Colonic mucosa (tissue), 4 donors: Measurements from ENCODE around the gene PMP22. TPM values are rescaled to one million over a fixed set of nuclear protein-coding genes. Genes with fewer than 3 reads are reported as not detected.

Source experiments
- DNase-seq: peaks from one replicate; pipeline ENCODE4 v3.0.0-alpha.2; 2020
- H3K27ac ChIP-seq: fragments of 200-600 bp; one replicate; pipeline ENCODE4 v1.8.0; 2021
- H3K27me3 ChIP-seq: fragments of 200-600 bp; one replicate; pipeline ENCODE4 v1.8.0; 2021
- H3K36me3 ChIP-seq: fragments of 200-600 bp; one replicate; pipeline ENCODE4 v1.8.0; 2021
- H3K4me1 ChIP-seq: fragments of 200-600 bp; one replicate; pipeline ENCODE4 v1.8.0; 2021; ENCODE audit warnings: mild to moderate bottlenecking
- H3K4me3 ChIP-seq: fragments of 200-600 bp; one replicate; pipeline ENCODE4 v1.8.0; 2021
- H3K9ac ChIP-seq, 2 donors: one replicate each; pipeline ENCODE4 v1.7.0; 2013; ENCODE audit warnings: control low read depth in 2 of 2, low read depth in 2 of 2, low read length in 2 of 2
- H3K9me3 ChIP-seq: fragments of 200-600 bp; one replicate; pipeline ENCODE4 v1.8.0; 2021
- intact Hi-C: fragments of 100-400 bp; cut with DNase I; formaldehyde crosslinking; loops from one replicate; pipeline ENCODE4 v1.14.1; 2022
- total RNA-seq, 2 donors: library from RNA; stranded (reverse); fragmentation: NEBNext Ultra II Directional in 1 of 2; extraction: Animal tissue kit (Norgen Biotek cat#: 25700) in 1 of 2; gene quantifications; one replicate each; pipeline ENCODE4 v1.2.1, GENCODE V29; 2021
- TF ChIP-seq, protein P1 (sequence below): fragments of 200-600 bp; IDR thresholded peaks from one replicate; pipeline ENCODE4 v1.8.0; 2022; ENCODE audit warnings: antibody characterized with exemption, mild to moderate bottlenecking
- donor health status: healthy.
- donor health status: DM: no; HTN: no; CAD: no.
- donor health status: DM: no; HTN: no; CAD: no.

The PMP22 gene
- total RNA-seq, 2 donors from 2014 or later = 12.5 to 40.4 TPM

GRCh38 chr17:15264542-15264941 is 584 bp downstream of the PMP22 start:
- H3K4me3 ChIP-seq = peak overlapping the region; percentile 12
- intact Hi-C loops = no loop called here
- H3K27me3 ChIP-seq = peaks cover 3% of the 10 kb centered on the region

DNA sequence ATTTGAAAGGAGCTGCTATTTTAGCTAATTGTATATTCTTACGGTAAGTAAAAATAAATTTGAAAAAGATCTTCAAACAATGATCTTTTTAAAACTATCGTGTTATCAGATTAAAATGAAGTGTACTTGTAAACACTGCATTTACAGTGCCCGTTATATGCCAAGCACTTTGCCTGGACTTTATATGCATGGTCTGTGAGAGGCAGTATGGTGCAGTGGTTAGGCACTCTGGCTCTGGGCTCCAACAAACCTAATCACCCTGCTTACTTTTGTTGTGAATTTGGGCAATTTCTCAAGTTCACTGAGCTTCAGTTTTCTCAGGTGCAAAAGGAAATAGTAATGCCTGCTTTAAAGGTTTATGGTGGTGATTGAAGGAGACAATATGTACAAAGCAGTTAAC is 1.4 kb downstream of the PMP22 start:
- peaks cover 16% of the 10 kb centered on the region for H3K4me1 ChIP-seq
- no peaks in the 10 kb centered on the region for H3K36me3 ChIP-seq
- H3K27me3 ChIP-seq = peaks cover 3% of the 10 kb centered on the region
- TF ChIP-seq, protein P1, sequence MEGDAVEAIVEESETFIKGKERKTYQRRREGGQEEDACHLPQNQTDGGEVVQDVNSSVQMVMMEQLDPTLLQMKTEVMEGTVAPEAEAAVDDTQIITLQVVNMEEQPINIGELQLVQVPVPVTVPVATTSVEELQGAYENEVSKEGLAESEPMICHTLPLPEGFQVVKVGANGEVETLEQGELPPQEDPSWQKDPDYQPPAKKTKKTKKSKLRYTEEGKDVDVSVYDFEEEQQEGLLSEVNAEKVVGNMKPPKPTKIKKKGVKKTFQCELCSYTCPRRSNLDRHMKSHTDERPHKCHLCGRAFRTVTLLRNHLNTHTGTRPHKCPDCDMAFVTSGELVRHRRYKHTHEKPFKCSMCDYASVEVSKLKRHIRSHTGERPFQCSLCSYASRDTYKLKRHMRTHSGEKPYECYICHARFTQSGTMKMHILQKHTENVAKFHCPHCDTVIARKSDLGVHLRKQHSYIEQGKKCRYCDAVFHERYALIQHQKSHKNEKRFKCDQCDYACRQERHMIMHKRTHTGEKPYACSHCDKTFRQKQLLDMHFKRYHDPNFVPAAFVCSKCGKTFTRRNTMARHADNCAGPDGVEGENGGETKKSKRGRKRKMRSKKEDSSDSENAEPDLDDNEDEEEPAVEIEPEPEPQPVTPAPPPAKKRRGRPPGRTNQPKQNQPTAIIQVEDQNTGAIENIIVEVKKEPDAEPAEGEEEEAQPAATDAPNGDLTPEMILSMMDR = no peak
- intact Hi-C loops = no loop called here
- H3K9me3 ChIP-seq = no peaks in the 10 kb centered on the region
- peak overlapping the region; percentile 57 for H3K4me3 ChIP-seq
- H3K9ac ChIP-seq = peak overlapping the region in 1 of 2 donors; percentile 84
- H3K27ac ChIP-seq = peak overlapping the region; percentile 84
- no peak for DNase-seq

More at GRCh38 chr17:15264542-15264941, 584 bp downstream of the PMP22 start:
- DNase-seq = peak; percentile 84
- H3K9ac ChIP-seq = peak overlapping the region in 1 of 2 donors; percentile 68
- H3K36me3 ChIP-seq = no peaks in the 10 kb centered on the region
- H3K4me1 ChIP-seq = peaks cover 11% of the 10 kb centered on the region
- TF ChIP-seq, protein P1 = no peak
- H3K27ac ChIP-seq = peak overlapping the region; percentile 84
- H3K9me3 ChIP-seq = no peaks in the 10 kb centered on the region

DNA sequence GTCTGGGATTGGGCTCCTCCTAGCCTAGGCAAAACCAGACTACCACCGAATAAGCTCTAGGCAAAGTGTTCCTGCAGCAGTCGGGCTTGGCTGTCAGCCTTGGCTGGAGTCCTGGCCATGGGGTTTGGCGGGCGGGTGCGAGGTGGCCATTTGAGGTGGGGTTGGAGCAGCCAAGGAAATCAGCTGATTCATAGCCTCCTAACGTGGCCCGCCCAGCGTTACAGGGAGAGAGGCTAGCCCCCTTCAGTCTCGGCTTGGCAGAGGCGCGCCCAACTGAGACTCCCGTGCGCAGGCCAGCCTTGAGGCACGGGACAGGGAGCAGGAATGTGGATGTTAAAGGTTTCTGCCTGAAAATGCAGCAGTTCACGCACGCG is 1.9 kb downstream of the PMP22 start:
- Histone ChIP-seq H3K27ac (peak overlapping the region; percentile 84), H3K27me3 (peaks cover 3% of the 10 kb centered on the region), H3K9ac (peak overlapping the region; percentile 84), H3K36me3 (no peaks in the 10 kb centered on the region), H3K4me3 (peak overlapping the region; percentile 57), H3K4me1 (peaks cover 19% of the 10 kb centered on the region), H3K9me3 (no peaks in the 10 kb centered on the region)
- TF ChIP-seq, protein P1 = no peak
- intact Hi-C loops = no loop called here
- peak; percentile 72 for DNase-seq

DNA sequence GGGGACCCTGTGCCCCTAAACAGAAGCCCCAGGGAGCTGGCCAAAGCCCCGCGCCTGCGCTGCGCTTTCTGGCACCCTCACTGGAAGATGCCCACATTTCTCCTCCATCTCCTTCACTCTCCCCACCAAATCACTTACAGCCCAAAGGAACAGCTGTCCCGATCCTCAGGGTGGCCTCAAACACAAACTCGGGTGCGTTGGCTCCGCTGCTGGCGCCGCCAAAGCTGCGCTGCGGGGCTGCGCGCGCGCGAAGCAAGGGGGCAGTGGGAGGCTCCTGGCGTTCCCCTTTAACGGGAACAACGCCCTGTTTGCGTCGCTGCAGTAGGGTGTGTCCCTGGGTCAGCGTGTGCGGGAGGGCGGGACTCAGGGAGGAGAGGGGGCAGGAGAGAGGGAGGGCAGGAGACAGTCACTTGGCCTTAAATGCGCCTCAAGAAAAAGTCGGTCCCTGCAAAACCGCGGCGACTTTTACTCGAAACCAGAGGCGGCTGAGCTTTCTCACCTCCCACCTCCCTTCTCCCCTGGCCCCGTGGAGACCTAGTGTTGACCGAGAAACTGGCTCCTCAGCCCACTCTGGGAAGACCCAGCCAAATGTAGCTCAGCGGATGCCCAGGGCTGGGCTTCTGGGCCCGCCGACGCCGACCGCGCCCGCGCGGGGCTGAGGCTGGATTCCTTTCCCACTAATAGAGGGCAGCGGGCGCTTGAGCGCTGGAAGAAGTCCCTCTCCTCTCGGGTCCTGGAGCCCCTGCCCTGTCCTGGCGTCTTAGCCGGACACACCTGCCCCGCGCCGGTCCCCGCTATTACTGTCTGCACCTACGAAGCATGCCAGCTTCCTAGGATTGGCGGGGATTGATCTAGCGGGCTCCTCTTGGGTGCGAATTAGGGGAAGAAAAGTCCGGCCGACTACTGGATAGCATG is 2.6 kb downstream of the PMP22 start:
- peak overlapping the region; percentile 84 for H3K27ac ChIP-seq
- peak overlapping the region; percentile 57 for H3K4me3 ChIP-seq
- H3K4me1 ChIP-seq = peaks cover 20% of the 10 kb centered on the region
- no peaks in the 10 kb centered on the region for H3K36me3 ChIP-seq
- H3K9me3 ChIP-seq = no peaks in the 10 kb centered on the region
- TF ChIP-seq, protein P1 = no peak
- H3K27me3 ChIP-seq = peaks cover 3% of the 10 kb centered on the region
- intact Hi-C loops = no loop called here
- DNase-seq = peak; percentile 83
- H3K9ac ChIP-seq = peak overlapping the region; percentile 84

- no peak for DNase-seq
- Histone ChIP-seq H3K27ac (peak overlapping the region; percentile 84), H3K36me3 (no peaks in the 10 kb centered on the region), H3K9ac (peak overlapping the region; percentile 83 to 84), H3K4me1 (peaks cover 20% of the 10 kb centered on the region), H3K27me3 (peaks cover 3% of the 10 kb centered on the region), H3K4me3 (peak overlapping the region; percentile 57), H3K9me3 (no peaks in the 10 kb centered on the region)
- intact Hi-C loops = loop anchor here (2.0 kb wide), 1 partner anchor 147 kb away; no protein-coding TSS in a partner anchor
- TF ChIP-seq, protein P1 = no peak
Measured at GRCh38 chr17:15261802-15262290, 3.3 kb downstream of the PMP22 start.
